A549 treated with DMSO at 1 μM for 4 hours (cell line): ENCODE measurements around the gene GIN1. TPM values are rescaled to one million over a fixed set of nuclear protein-coding genes. Genes with fewer than 3 reads are reported as not detected.

Source experiments
- total RNA-seq: library from RNA; stranded (reverse); fragments of 200-300 nt; extraction: Qiagen RNA extraction; gene quantifications from 5 replicates; pipeline ENCODE4 v1.2.3, GENCODE V29; 2022; ENCODE audit warnings: low read depth

Gene GIN1
- total RNA-seq = 4.2 to 5.5 TPM (median 4.6 TPM) in 5 replicates

DNA sequence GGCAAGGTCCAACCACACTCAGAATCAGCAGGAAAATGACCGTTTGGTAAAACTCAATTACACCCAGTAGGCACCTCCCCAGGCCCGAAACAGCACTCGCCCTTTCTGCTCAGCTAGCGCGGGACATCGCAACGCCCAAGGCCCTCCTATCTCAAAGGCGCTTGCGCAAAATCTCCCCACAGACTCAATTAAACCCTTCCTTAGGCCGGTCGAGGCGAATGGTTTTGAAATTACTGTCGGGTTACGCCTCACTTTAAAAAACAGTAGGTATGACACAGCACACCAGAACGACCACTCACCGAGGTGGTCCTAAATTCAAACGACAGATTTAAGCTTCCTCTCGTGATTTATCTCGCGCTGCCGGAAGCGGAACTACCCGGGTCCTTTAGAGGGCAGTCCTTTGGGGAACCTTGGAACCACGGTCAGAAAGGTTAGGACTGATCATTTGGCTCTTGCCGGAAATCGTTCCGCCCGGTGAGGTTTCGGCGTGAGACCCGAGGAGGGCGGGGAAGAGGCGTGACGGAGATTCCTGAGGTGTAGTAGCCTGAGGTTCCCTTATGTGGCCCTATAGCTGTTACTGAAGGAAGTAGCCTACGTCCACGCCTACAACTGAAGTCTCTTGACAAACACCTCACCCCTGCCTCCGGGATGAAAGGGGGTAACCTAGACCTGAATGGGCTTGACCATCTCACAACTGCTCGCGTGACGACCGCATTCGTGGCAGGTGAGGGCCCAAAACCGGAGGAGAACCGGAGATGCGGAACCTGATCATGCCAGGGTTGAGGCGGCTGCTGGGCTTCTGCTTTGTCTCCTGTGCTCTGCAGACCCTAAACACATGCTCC, at the start of gene GIN1, which contains the start of gene PPIP5K2:
TSS of gene GIN1 (minus strand) at position 374 of the 842 bp plus-strand sequence. CDS start 11,431 bp downstream, outside the sequence.
TSS of gene PPIP5K2 (plus strand) at position 537 of the 842 bp plus-strand sequence. CDS start 9,289 bp downstream, outside the sequence.

Other genes with a start within 250 kb of the GIN1 start
- 18.7 to 34.5 TPM (median 26.2 TPM) in 5 replicates for gene PPIP5K2, start 163 bp upstream of the GIN1 start, total RNA-seq
- 18.1 to 22.2 TPM (median 21.6 TPM) in 5 replicates for gene MACIR, start 138.6 kb upstream of the GIN1 start, total RNA-seq